ENCODE measurements around the gene CSNK1G3.
A peak's percentile ranks its signal among the peaks of the same experiment; 100 is the strongest.
"Not testable (repeated sequence)": the region's sequence is repeated elsewhere in the genome, so short reads cannot be mapped to it uniquely, and the experiment has no call there.

Gene CSNK1G3

GRCh38 chr5:123561230-123561629, 49.3 kb downstream of the CSNK1G3 start:
- no peak for DNase-seq

- DNase-seq: no peak
These were observed 60.0 kb downstream of the CSNK1G3 start for GRCh38 chr5:123571927-123572326.

DNA sequence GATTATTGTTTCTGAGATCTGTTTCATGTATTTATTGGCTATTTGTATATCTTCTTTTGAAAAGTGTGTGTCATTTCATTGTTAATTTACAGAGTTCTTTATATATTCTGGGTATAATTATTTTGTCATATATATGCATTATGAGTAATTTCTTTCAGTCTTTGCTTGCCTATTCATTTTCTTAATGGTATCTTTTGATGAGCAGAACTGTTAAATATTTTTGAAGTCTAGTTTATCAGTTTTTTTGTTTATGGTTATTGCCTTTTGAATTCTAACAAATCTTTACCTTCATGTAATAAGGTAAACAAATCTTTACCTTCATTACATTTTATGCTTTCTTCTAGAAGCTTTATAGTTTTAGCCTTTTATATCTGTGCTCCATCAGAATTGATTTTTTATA, 66.4 kb downstream of the CSNK1G3 start:
- DNase-seq: no peak

DNA sequence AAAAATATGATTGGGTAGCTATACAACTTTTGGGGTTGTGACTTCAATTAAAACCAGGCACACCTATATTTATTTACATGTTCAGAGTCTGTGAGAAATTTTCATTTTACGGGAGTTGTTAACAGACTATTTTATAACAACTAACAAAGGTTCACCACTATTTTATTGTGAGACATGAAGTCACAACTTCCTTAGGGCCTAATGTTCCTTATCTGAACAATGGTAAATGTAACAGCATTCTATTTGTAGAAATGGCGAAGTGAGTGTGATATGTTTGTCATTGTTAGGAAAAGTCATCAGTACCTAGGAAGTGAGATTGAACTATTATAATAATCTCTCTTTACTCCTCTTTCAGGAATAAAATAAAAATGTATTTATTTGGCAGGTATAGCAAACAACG, 67.4 kb downstream of the CSNK1G3 start:
- no peak for DNase-seq

DNA sequence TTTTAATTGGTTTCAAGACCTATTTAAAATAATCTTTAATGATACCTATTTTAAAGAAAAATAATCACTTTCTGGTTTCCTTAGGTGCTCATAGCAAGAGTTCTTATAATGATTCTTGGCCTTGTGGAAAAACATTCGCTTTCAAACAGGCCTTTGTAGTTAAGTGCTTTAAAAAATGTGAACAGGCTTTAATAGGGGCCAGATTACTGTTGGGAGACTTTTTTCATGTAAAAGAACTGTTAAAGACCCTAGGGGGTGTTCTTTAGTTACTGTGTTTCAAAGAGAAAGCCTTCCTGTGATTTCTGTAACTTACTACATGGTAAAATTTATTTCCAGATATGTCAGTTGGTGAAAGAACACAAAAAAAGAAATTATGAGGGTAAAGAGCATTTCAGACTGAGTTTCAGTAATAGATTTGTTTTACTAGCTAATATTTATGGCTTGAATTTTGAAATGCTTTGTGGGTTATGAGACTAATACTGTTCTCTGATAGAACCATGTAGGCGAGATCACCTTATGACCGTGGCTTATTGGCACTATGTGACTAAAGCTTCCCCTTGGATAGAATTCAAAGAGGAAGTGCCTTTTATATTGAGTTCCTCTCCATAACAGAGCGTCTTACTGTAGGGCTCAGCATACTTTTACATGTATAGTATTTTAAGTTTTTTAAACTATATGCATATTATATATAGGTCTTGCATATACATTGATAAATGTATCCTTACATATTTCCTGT, 70.7 kb downstream of the CSNK1G3 start:
- no peak for DNase-seq

- no peak for DNase-seq
These were observed 73.9 kb downstream of the CSNK1G3 start for GRCh38 chr5:123585871-123586270.

DNA sequence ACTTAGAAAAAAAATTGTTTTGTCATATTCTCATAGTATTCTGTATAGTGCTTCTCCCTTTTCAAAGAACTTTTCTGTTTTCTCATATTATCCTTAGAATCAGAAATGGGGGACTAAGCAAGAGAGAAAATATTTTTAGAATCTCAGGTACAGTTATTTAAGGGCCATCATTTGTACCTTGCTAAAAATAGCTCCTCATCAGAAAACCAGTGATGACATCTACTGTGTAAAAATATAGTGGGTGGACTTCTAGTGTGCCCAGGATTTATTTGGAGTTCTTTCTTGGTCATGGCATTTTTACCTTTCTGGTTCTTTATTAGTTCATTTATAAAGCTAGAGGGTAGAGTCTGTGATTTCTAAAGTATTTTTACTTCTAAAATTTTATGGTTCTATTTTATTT, 82.5 kb downstream of the CSNK1G3 start:
- DNase-seq: no peak

GRCh38 chr5:123597018-123597417, 85.0 kb downstream of the CSNK1G3 start:
- DNase-seq: no peak

DNA sequence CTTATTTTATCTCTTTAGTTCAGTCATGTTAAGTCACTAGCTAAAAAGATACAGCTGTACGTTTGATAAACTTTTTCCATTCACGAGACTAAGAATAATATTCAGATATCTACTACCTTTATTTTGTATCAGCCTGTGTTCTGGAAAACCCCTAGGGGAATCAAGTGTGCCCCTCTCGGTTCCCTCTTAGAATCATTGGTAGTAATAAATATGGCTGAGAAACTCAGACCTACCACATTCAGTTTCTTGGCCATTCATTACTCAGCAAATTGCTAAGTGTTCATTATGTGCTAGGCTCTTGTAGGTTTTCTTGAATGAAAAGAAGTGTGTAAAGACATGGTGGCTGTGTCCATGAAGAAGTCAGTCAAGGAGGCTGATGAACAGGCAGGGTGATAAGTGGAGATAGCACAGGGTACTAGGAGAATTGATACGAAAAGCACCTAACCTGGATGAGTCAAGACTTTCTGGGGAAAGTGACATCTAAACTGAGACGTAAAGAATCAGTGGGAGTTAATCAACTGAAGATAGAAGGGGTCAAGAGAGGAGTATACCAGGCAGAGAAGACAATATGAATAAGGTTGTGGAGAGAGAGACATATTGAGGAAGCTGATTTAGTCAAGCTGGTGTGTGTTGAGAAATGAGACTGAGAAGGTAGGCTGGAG, 86.2 kb downstream of the CSNK1G3 start:
- no peak for DNase-seq

DNA sequence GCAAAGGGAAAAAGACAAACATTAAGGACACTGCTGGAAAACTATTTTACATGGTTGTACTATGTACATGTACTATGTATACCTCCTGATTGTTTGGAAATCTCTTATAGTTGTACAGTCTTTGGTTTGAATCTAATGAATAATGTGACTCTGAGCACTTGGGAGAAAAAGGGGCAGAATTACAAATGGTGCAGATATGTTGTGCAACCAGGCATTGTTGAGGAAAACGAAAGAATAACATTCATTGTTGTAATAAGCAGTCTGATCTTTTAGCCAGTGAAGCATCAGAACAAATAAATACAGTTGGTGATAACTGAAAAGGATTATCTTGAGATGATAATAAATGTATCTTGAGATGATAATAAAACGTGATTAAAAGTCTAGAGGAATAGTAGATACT, 87.2 kb downstream of the CSNK1G3 start:
- no peak for DNase-seq

DNA sequence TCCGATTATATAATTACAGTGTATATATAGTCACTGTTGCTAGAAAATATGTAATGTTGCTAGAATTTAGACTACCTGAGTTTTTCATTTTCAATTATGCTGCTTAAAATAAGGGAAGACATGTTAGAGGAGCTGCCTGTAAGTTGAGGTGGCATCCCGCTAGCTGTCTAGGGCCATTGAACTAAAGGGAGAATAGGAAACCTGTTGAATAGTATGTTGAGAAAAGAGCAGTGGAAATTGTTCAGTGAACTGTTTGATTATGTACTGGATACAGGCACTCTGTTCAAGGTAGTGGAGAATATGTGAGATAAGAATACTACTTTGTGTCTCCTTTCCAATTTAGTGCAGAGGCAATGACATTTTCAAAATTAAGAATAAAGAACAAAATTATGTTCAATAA, 89.6 kb downstream of the CSNK1G3 start:
- no peak for DNase-seq

- DNase-seq: no peak
These were observed 93.8 kb downstream of the CSNK1G3 start for GRCh38 chr5:123605822-123606221.

GRCh38 chr5:123610209-123610608, 98.2 kb downstream of the CSNK1G3 start:
- DNase-seq: no peak

- DNase-seq: peak; percentile 4 to 34
These were observed 98.9 kb downstream of the CSNK1G3 start for GRCh38 chr5:123610665-123611405.

- no peak for DNase-seq
These were observed 99.4 kb downstream of the CSNK1G3 start for GRCh38 chr5:123611406-123611709.

GRCh38 chr5:123617561-123617960, 105.6 kb downstream of the CSNK1G3 start:
- DNase-seq: no peak

- DNase-seq: no peak
These were observed 114.1 kb downstream of the CSNK1G3 start for GRCh38 chr5:123626051-123626450.

- DNase-seq: no peak
These were observed 117.0 kb downstream of the CSNK1G3 start for GRCh38 chr5:123628860-123629544.

GRCh38 chr5:123636006-123636405, 124.0 kb downstream of the CSNK1G3 start:
- no peak for DNase-seq

DNA sequence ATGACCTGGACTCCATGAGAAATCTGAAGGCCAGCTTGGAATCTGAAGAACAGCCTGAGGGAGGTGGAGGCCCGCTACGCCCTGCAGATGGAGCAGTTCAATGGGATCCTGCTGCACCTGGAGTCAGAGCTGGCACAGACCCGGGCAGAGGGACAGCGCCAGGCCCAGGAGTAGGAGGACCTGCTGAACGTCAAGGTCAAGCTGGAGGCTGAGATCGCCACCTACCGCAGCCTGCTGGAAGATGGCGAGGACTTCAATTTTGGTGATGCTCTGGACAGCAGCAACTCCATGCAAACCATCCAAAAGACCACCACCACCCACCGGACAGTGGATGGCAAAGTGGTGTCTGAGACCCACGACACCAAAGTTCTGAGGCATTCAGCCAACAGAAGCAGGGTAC, 125.1 kb downstream of the CSNK1G3 start:
- not testable (repeated sequence) for DNase-seq

GRCh38 chr5:123639244-123639643, 127.3 kb downstream of the CSNK1G3 start:
- no peak for DNase-seq

DNA sequence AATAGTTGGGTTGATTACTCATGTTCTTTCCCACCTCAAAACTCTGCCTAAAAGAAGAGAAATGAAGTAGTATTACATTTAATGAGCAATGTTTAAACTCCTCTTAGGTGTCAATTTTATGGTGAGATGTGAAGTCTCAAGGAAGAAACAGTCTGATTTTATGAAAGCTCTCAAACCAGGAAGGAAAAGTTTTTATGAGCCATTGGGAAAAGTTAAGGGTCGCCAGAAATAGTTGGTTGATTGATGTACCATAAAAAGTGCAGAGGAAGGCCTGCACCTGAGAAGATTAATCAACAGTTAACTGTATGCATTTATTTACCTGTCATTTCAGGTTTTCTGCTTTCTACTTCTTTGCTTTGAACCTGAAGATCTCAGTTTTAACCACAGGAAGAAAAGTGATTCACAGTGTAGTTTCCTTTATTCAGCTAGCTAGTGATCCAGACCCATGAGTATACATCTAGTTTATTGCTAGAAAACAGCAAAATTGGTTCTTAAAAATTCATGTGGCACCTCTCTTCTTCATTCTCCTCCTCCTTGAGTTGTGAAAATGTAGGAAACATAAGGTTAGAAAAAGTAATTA, 133.1 kb downstream of the CSNK1G3 start:
- DNase-seq: no peak

DNA sequence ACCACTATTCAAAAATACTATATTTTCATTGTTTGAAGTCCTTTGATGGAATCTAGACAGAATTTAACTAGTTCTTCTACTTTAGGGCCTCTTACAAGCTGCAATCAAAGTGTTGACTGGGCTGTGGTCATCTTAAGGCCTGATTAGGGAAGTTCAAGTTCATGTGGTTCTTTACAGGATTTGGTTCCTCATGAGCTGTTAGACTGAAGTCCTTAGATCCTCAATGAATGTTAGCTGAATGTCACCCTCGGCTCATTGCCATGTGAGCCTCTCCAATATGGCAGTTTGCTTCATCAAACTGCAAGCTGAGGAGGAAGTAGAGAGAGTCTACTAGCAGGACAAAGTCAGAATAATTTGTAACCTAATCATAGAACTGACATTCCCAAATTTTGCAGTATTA, 135.1 kb downstream of the CSNK1G3 start:
- DNase-seq: no peak
